Measurements from ENCODE around the gene VWF.

DNA sequence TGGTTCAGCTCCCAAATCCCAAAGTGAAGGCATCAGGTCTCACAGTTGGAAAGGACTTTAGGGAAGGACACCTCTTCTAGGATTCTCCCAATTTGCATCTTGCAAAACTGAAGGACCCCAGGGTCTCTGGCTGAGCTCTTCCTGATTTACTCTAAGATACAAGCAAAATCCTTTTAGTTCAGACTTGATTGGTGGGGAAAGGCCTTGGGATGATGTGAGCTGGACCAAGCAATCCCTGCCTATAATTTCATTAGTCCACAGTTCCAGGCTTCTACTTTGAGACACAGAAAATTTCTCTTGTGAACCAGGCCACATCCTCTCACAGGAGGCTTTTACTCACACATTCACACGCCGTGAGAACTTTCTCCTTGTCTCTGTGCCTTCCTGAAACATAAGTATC is 23.6 kb upstream of the VWF start:
- TF ChIP-seq CTCF (IDR thresholded peaks at IDR 0.05) (no peak), POLR2A (IDR thresholded peaks at IDR 0.05) (no peak)

All from gastroesophageal sphincter (tissue), 3 donors.